ENCODE results near the gene DDX55.
A peak's percentile ranks its signal among the peaks of the same experiment; 100 is the strongest.

The DDX55 gene

DNA sequence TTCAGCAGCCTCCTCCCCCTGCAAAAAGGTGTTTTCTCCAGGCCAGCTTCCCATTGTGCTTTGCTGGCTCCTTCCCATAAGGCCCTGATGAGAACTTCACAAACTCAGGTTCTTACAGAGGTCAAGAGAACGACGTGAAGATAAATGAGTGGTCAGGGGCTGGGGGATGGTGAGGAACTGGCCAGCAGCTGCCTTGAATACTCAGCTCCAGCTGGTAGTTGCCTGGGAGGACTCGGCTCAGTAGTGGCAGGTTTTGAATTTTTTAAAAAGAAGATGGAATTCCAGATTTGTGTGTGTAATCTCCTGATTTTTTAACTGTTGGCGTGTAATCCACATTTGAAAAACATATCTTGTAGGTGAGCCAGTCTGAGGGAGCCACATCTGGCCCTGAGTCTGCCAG is 5.9 kb downstream of the DDX55 start:
- Histone ChIP-seq H3K4me3 (ENCODE audit: control insufficient read depth in 1 of 7, extremely low read depth in 1 of 7, insufficient read depth in 4 of 7, low read depth in 2 of 7, low read length in 6 of 7) (no peak overlapping the region), H3K4me1 (ENCODE audit: control extremely low read depth in 1 of 4, control insufficient read depth in 4 of 4, insufficient read depth in 4 of 4, low read length in 3 of 4) (peaks cover 3 to 9% (median 6%) of the 10 kb centered on the region in 4 experiments), H3K27ac (ENCODE audit: insufficient read depth in 1 of 2, low read depth in 1 of 2, low read length in 2 of 2, poor library complexity in 1 of 2, severe bottlenecking in 2 of 2) (no peak overlapping the region), H3K36me3 (ENCODE audit: control insufficient read depth in 4 of 4, insufficient read depth in 4 of 4, low read length in 3 of 4) (peaks cover 13 to 76% (median 62%) of the 10 kb centered on the region in 4 experiments), H3K9me3 (ENCODE audit: control extremely low read depth in 1 of 5, control insufficient read depth in 4 of 5, insufficient read depth in 2 of 5, low read depth in 1 of 5, low read length in 4 of 5) (no peaks in the 10 kb centered on the region), H3K27me3 (replicated peaks in 2 of 5; ENCODE audit: control insufficient read depth in 4 of 5, insufficient read depth in 5 of 5, low read length in 4 of 5) (no peaks in the 10 kb centered on the region)
- 100% methylated on average over 4 of the region's 4 CpGs for WGBS (ENCODE audit: insufficient coverage)
- ChIA-PET POLR2A (no interaction called here), CTCF (interaction anchor here (1.0 to 1.6 kb wide), 3 partner anchors 10 to 28 kb away, joined by 3 read pairs; no protein-coding TSS in a partner anchor)
- DNase-seq = no peak

DNA sequence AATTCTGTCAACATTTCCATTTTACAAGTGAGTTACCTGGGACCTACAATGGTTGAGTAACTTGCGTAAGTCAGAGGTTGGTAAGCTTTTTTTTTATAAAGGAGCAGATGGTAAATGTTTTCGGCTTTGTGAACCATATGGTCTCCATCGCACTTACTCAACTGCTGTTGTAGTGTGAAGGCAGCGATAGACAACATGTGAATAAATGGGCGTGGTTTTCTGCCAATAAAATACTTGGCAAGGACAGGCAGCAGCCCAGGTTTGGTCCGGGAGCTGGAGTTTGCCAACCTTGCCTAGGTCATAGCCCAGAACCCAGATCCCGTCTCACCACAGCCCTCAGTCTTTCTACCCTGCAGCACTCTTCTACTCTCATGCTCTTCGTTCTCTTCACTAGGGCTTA is 6.3 kb downstream of the DDX55 start:
- H3K36me3 ChIP-seq (ENCODE audit: control insufficient read depth in 4 of 4, insufficient read depth in 4 of 4, low read length in 3 of 4) = peaks cover 13 to 81% (median 65%) of the 10 kb centered on the region in 4 experiments
- ChIA-PET CTCF (interaction anchor here (1.0 to 1.6 kb wide), 3 partner anchors 10 to 28 kb away, joined by 3 read pairs; no protein-coding TSS in a partner anchor), POLR2A (no interaction called here)
- H3K4me3 ChIP-seq (ENCODE audit: control insufficient read depth in 1 of 7, extremely low read depth in 1 of 7, insufficient read depth in 4 of 7, low read depth in 2 of 7, low read length in 6 of 7) = no peak overlapping the region
- no peak for DNase-seq
- H3K27ac ChIP-seq (ENCODE audit: insufficient read depth in 1 of 2, low read depth in 1 of 2, low read length in 2 of 2, poor library complexity in 1 of 2, severe bottlenecking in 2 of 2) = no peak overlapping the region
- WGBS (ENCODE audit: insufficient coverage) = 100% methylated on average over 6 of the region's 8 CpGs
- no peaks in the 10 kb centered on the region for H3K9me3 ChIP-seq (ENCODE audit: control extremely low read depth in 1 of 5, control insufficient read depth in 4 of 5, insufficient read depth in 2 of 5, low read depth in 1 of 5, low read length in 4 of 5)
- no peaks in the 10 kb centered on the region for H3K27me3 ChIP-seq (replicated peaks in 2 of 5; ENCODE audit: control insufficient read depth in 4 of 5, insufficient read depth in 5 of 5, low read length in 4 of 5)
- peaks cover 0 to 5% (median 2%) of the 10 kb centered on the region in 4 experiments for H3K4me1 ChIP-seq (ENCODE audit: control extremely low read depth in 1 of 4, control insufficient read depth in 4 of 4, insufficient read depth in 4 of 4, low read length in 3 of 4)

DNA sequence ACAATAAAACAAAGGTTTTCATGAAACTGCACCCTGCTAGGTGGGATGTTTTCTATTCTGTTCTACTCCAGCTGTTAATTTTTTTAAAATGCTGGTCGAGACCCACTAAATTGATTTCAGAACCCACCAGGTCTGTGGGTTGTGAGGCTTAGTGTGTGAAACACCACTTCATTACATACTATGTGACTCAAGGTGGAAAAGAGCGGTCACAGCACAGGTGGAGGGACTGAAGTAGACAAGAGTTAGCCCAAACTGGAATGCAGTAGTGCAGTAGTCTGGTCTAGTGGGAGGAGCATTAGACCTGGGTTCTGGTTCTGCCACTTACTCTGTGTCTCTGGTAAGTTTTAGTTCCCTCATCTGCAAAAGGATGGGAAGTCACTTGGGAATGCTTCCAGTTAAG is 12.2 kb downstream of the DDX55 start:
- CTCF ChIA-PET = no interaction called here
- no peak for DNase-seq
- Histone ChIP-seq H3K4me3 (ENCODE audit: control insufficient read depth in 1 of 7, extremely low read depth in 1 of 7, insufficient read depth in 4 of 7, low read depth in 2 of 7, low read length in 6 of 7) (no peak overlapping the region), H3K27me3 (replicated peaks in 2 of 5; ENCODE audit: control insufficient read depth in 4 of 5, insufficient read depth in 5 of 5, low read length in 4 of 5) (no peaks in the 10 kb centered on the region), H3K27ac (ENCODE audit: insufficient read depth in 1 of 2, low read depth in 1 of 2, low read length in 2 of 2, poor library complexity in 1 of 2, severe bottlenecking in 2 of 2) (no peak overlapping the region), H3K9me3 (ENCODE audit: control extremely low read depth in 1 of 5, control insufficient read depth in 4 of 5, insufficient read depth in 2 of 5, low read depth in 1 of 5, low read length in 4 of 5) (no peaks in the 10 kb centered on the region), H3K4me1 (ENCODE audit: control extremely low read depth in 1 of 4, control insufficient read depth in 4 of 4, insufficient read depth in 4 of 4, low read length in 3 of 4) (no peaks in the 10 kb centered on the region), H3K36me3 (ENCODE audit: control insufficient read depth in 4 of 4, insufficient read depth in 4 of 4, low read length in 3 of 4) (peaks cover 30 to 88% (median 70%) of the 10 kb centered on the region in 4 experiments)
- 100% methylated on average over 1 of the region's 2 CpGs for WGBS (ENCODE audit: insufficient coverage)
- POLR2A ChIA-PET = no interaction called here

DNA sequence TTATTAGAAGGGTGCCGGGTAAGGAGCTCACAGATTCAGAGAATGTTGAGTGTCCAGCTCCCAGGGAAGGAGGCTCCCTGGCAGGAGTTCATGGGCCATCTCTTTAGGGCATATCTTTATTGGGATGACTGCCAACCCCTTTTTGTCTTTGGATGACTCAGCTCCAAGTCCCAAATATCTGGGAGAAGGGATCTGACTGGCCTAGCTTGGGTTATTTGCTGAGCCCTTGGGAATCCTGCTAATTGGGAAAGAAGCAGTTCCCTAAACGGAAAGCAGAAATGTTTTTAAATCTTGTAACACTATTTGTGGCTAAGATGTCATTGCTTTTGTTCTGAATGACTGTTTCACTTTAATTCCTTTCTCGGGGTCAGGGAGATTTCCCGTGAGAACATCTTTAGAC is 12.6 kb downstream of the DDX55 start:
- Histone ChIP-seq H3K27ac (ENCODE audit: insufficient read depth in 1 of 2, low read depth in 1 of 2, low read length in 2 of 2, poor library complexity in 1 of 2, severe bottlenecking in 2 of 2) (no peak overlapping the region), H3K9me3 (ENCODE audit: control extremely low read depth in 1 of 5, control insufficient read depth in 4 of 5, insufficient read depth in 2 of 5, low read depth in 1 of 5, low read length in 4 of 5) (no peaks in the 10 kb centered on the region), H3K27me3 (replicated peaks in 2 of 5; ENCODE audit: control insufficient read depth in 4 of 5, insufficient read depth in 5 of 5, low read length in 4 of 5) (no peaks in the 10 kb centered on the region), H3K36me3 (ENCODE audit: control insufficient read depth in 4 of 4, insufficient read depth in 4 of 4, low read length in 3 of 4) (peaks cover 30 to 88% (median 70%) of the 10 kb centered on the region in 4 experiments), H3K4me1 (ENCODE audit: control extremely low read depth in 1 of 4, control insufficient read depth in 4 of 4, insufficient read depth in 4 of 4, low read length in 3 of 4) (no peaks in the 10 kb centered on the region), H3K4me3 (ENCODE audit: control insufficient read depth in 1 of 7, extremely low read depth in 1 of 7, insufficient read depth in 4 of 7, low read depth in 2 of 7, low read length in 6 of 7) (no peak overlapping the region)
- no peak for DNase-seq
- ChIA-PET POLR2A (no interaction called here), CTCF (no interaction called here)
- 81% methylated on average over 4 of the region's 4 CpGs for WGBS (ENCODE audit: insufficient coverage)

DNA sequence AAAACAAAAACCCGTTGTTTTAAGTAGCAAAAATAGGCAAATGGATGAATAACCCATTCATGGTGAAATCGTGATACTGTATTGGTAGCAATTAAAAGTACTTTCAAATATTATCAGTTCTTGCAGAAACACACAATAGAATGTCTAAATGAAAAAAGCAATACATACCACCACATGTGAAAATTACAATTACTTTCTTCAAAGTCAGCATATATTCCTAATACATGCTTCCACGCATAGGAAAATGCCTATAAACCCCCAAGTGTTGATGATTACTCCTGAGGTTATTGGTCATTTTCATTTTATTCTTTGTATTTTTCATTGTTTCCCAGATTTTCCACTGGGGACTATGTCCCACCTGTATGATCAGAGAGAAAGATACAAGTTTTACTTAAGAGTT is 15.2 kb downstream of the DDX55 start:
- no peak for DNase-seq
- Histone ChIP-seq H3K4me1 (ENCODE audit: control extremely low read depth in 1 of 4, control insufficient read depth in 4 of 4, insufficient read depth in 4 of 4, low read length in 3 of 4) (no peaks in the 10 kb centered on the region), H3K4me3 (ENCODE audit: control insufficient read depth in 1 of 7, extremely low read depth in 1 of 7, insufficient read depth in 4 of 7, low read depth in 2 of 7, low read length in 6 of 7) (no peak overlapping the region), H3K9me3 (ENCODE audit: control extremely low read depth in 1 of 5, control insufficient read depth in 4 of 5, insufficient read depth in 2 of 5, low read depth in 1 of 5, low read length in 4 of 5) (no peaks in the 10 kb centered on the region), H3K36me3 (ENCODE audit: control insufficient read depth in 4 of 4, insufficient read depth in 4 of 4, low read length in 3 of 4) (peaks cover 39 to 91% (median 70%) of the 10 kb centered on the region in 4 experiments), H3K27me3 (replicated peaks in 2 of 5; ENCODE audit: control insufficient read depth in 4 of 5, insufficient read depth in 5 of 5, low read length in 4 of 5) (no peaks in the 10 kb centered on the region), H3K27ac (ENCODE audit: insufficient read depth in 1 of 2, low read depth in 1 of 2, low read length in 2 of 2, poor library complexity in 1 of 2, severe bottlenecking in 2 of 2) (no peak overlapping the region)
- POLR2A ChIA-PET = no interaction called here
- CTCF ChIA-PET = no interaction called here
- no CpG with 5 or more reads among the region's 3 CpGs for WGBS (ENCODE audit: insufficient coverage)

DNA sequence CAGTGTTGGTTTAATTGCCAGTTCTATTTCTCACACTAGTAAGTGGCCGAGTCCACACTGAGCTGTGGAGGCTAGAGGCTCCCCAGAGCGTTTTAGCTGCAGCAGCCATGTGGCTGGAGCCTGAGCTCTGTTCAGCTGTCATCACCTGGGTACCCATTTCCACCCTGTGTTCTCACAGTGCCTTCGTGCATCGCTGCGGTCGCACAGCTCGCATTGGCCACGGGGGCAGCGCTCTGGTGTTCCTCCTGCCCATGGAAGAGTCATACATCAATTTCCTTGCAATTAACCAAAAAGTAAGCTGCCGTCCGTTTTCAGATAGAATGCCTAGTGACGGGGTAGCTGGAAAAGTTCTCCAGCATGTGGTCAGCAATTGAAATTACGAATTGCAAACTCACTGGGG is 15.7 kb downstream of the DDX55 start:
- H3K36me3 ChIP-seq (ENCODE audit: control insufficient read depth in 4 of 4, insufficient read depth in 4 of 4, low read length in 3 of 4) = peaks cover 43 to 91% (median 69%) of the 10 kb centered on the region in 4 experiments
- WGBS (ENCODE audit: insufficient coverage) = 94% methylated on average over 10 of the region's 13 CpGs
- H3K4me1 ChIP-seq (ENCODE audit: control extremely low read depth in 1 of 4, control insufficient read depth in 4 of 4, insufficient read depth in 4 of 4, low read length in 3 of 4) = no peaks in the 10 kb centered on the region
- H3K27ac ChIP-seq (ENCODE audit: insufficient read depth in 1 of 2, low read depth in 1 of 2, low read length in 2 of 2, poor library complexity in 1 of 2, severe bottlenecking in 2 of 2) = peak overlapping the region in 1 of 2 experiments; percentile 31
- H3K27me3 ChIP-seq (replicated peaks in 2 of 5; ENCODE audit: control insufficient read depth in 4 of 5, insufficient read depth in 5 of 5, low read length in 4 of 5) = no peaks in the 10 kb centered on the region
- CTCF ChIA-PET = interaction anchor here (0.7 to 1.3 kb wide), 4 partner anchors 9 to 352 kb away, joined by 3 to 4 read pairs (median 4); no protein-coding TSS in a partner anchor
- POLR2A ChIA-PET = interaction anchor here (0.6 kb wide), 2 partner anchors 240 to 456 kb away, joined by 3 read pairs; no protein-coding TSS in a partner anchor
- no peak overlapping the region for H3K4me3 ChIP-seq (ENCODE audit: control insufficient read depth in 1 of 7, extremely low read depth in 1 of 7, insufficient read depth in 4 of 7, low read depth in 2 of 7, low read length in 6 of 7)
- H3K9me3 ChIP-seq (ENCODE audit: control extremely low read depth in 1 of 5, control insufficient read depth in 4 of 5, insufficient read depth in 2 of 5, low read depth in 1 of 5, low read length in 4 of 5) = no peaks in the 10 kb centered on the region
- no peak for DNase-seq

DNA sequence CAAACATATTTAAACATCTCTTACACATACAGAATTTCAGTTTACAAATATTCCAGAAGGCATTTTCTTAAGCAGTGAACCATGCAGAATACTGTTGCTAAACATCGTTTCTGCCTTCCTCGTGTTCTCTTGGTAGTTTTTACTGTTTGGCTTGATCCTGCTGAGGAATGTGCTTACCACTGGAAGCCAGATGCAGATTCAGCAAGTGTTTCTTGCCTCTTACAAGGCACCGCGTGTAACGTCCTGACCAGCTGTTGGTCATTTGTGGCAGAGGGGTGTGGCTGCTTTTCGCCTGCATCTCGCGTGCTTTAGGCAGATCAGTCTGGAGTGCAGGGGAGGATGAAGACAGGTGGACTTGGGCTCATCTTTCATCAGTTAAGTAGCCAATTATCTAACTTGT is 19.2 kb downstream of the DDX55 start:
- POLR2A ChIA-PET = no interaction called here
- Histone ChIP-seq H3K27ac (ENCODE audit: insufficient read depth in 1 of 2, low read depth in 1 of 2, low read length in 2 of 2, poor library complexity in 1 of 2, severe bottlenecking in 2 of 2) (no peak overlapping the region), H3K4me3 (ENCODE audit: control insufficient read depth in 1 of 7, extremely low read depth in 1 of 7, insufficient read depth in 4 of 7, low read depth in 2 of 7, low read length in 6 of 7) (no peak overlapping the region), H3K9me3 (ENCODE audit: control extremely low read depth in 1 of 5, control insufficient read depth in 4 of 5, insufficient read depth in 2 of 5, low read depth in 1 of 5, low read length in 4 of 5) (no peaks in the 10 kb centered on the region), H3K27me3 (replicated peaks in 2 of 5; ENCODE audit: control insufficient read depth in 4 of 5, insufficient read depth in 5 of 5, low read length in 4 of 5) (no peaks in the 10 kb centered on the region), H3K4me1 (ENCODE audit: control extremely low read depth in 1 of 4, control insufficient read depth in 4 of 4, insufficient read depth in 4 of 4, low read length in 3 of 4) (no peaks in the 10 kb centered on the region), H3K36me3 (ENCODE audit: control insufficient read depth in 4 of 4, insufficient read depth in 4 of 4, low read length in 3 of 4) (peaks cover 27 to 84% (median 62%) of the 10 kb centered on the region in 4 experiments)
- no peak for DNase-seq
- CTCF ChIA-PET = interaction anchor here (0.7 to 1.9 kb wide), 4 partner anchors 18 to 124 kb away, joined by 3 to 7 read pairs (median 4); partner anchors contain the start of gene DDX55
- 90% methylated on average over 6 of the region's 8 CpGs for WGBS (ENCODE audit: insufficient coverage)
